Suprapubic skin (tissue), 3 donors: ENCODE data around the gene CERS6.

Experiments used
- POLR2AphosphoS5 ChIP-seq, 3 donors: sonication (generic); formaldehyde crosslinking; IDR thresholded peaks; one replicate each; pipeline ENCODE4 v1.6.1; 2017; ENCODE audit warnings: antibody characterized with exemption in 3 of 3
- TF ChIP-seq, protein P1 (sequence below), 2 donors: fragments of 200-600 bp in 1 of 2; fragments of 450-650 bp in 1 of 2; sonication (generic) in 1 of 2; IDR thresholded peaks; one replicate each; pipeline ENCODE4 v1.5.1; 2016 to 2019; ENCODE audit warnings: antibody characterized with exemption in 2 of 2, mild to moderate bottlenecking in 1 of 2, moderate library complexity in 1 of 2

DNA sequence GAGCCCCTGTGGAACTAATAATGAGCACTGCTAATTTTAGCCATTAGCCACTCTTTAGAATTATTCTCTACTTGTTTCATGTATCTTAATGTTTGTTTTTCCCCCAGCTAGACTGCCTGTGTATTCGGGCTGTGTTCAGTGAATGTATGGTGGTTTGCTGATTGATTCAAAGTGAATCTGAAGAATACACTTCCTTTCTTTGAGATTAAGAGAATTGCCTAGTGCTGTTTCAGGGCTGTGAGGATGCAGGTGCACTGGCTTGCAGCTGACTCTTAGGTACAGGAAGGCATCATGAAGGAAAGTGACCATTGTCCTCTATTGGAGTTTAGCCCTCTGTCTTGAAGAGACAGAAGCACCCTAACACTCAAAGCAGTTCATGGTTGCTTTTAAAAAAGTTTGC lies 138.7 kb downstream of the CERS6 start:
- no peak for TF ChIP-seq POLR2AphosphoS5 (IDR thresholded peaks at IDR 0.05)
- TF ChIP-seq, protein P1, sequence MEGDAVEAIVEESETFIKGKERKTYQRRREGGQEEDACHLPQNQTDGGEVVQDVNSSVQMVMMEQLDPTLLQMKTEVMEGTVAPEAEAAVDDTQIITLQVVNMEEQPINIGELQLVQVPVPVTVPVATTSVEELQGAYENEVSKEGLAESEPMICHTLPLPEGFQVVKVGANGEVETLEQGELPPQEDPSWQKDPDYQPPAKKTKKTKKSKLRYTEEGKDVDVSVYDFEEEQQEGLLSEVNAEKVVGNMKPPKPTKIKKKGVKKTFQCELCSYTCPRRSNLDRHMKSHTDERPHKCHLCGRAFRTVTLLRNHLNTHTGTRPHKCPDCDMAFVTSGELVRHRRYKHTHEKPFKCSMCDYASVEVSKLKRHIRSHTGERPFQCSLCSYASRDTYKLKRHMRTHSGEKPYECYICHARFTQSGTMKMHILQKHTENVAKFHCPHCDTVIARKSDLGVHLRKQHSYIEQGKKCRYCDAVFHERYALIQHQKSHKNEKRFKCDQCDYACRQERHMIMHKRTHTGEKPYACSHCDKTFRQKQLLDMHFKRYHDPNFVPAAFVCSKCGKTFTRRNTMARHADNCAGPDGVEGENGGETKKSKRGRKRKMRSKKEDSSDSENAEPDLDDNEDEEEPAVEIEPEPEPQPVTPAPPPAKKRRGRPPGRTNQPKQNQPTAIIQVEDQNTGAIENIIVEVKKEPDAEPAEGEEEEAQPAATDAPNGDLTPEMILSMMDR (IDR thresholded peaks at IDR 0.05): no peak
